ENCODE data around the gene OBP2B. TPM values are rescaled to one million over a fixed set of nuclear protein-coding genes. Genes with fewer than 3 reads are reported as not detected.
"Not testable (repeated sequence)": the region's sequence is repeated elsewhere in the genome, so short reads cannot be mapped to it uniquely, and the experiment has no call there.

Gene OBP2B
- total RNA-seq, 1 experiment from 2014 or later, result not detected

DNA sequence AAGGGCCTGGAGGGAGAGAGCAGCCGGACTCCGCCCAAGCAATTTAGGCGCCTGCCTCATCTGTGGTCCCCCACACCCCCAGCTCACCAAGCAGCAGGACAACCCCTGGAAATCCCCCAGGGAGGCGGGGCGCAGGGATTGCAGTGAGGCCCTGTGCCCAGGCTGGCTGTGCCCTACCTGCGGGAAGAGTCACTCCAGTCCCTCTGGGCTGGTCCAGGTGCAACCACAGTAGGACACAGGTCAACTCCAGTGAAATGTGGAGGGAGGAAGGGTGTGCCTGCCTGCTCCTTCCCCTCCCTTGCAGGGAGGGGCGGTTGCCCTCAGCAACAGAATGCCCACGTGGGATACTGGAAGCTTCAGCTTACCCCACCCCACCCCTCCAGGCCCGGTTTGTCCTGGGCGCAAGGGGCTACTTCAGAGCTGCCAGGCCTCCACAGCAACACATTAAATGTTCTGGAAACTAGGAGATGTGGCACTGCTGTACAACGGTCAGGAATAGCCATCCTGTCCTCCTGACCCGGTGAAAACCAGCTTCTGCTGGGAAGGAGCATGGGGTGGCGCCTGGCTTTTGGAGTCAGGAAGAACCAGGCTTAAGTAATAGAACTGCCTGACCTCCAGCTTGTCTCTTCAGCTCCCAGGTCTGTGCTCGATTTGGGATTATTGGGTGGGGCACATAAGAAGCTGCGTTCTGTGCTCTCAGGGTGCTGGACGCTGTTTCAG, 43.4 kb upstream of the OBP2B start:
- Histone ChIP-seq H3K27ac (ENCODE audit: low read length) (no peak overlapping the region), H3K4me3 (ENCODE audit: low read length) (no peak overlapping the region), H2AFZ (ENCODE audit: low read length) (no peak overlapping the region), H4K20me1 (ENCODE audit: insufficient read depth, low read depth, low read length) (no peaks in the 10 kb centered on the region), H3K27me3 (ENCODE audit: low read length) (peaks cover 2% of the 10 kb centered on the region; the same call in 1 of the 2 replicates), H3K36me3 (ENCODE audit: insufficient read depth, low read length) (no peaks in the 10 kb centered on the region), H3K9ac (ENCODE audit: low read length) (no peak overlapping the region), H3K9me3 (ENCODE audit: low read length) (no peaks in the 10 kb centered on the region), H3K4me1 (ENCODE audit: low read length) (no peaks in the 10 kb centered on the region), H3K9me2 (replicated peaks; ENCODE audit: insufficient read depth, low read length) (no peaks in the 10 kb centered on the region), H3K4me2 (ENCODE audit: low read depth, low read length, poor library complexity, severe bottlenecking) (no peak overlapping the region), H3K79me2 (ENCODE audit: low read length) (no peaks in the 10 kb centered on the region)
- DNase-seq, result no peak

DNA sequence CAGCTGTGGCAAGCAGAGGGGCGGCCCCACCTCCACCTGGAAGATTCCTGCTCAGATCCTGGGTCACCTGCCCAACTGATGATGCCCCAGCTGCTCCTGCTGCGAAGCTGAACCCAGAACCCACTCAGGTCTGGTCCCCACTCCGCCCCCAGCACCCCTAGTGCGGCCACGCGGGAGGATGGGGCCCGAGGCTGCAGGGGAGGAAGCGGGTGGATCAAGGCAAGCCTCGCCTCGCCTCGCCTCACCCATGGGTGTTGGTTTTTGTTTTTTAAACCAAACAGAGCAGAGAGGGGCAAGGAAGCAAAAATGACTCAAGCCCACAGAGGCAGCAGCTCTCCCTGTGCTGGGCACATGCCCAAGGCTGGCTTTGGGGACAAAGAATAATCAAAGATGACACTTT, 42.7 kb upstream of the OBP2B start:
- H3K9me3 ChIP-seq (ENCODE audit: low read length), result no peaks in the 10 kb centered on the region
- no peak overlapping the region for H3K27ac ChIP-seq (ENCODE audit: low read length)
- peaks cover 2% of the 10 kb centered on the region; the same call in 1 of the 2 replicates for H3K27me3 ChIP-seq (ENCODE audit: low read length)
- DNase-seq, result no peak
- no peaks in the 10 kb centered on the region for H3K4me1 ChIP-seq (ENCODE audit: low read length)
- H3K79me2 ChIP-seq (ENCODE audit: low read length), result no peaks in the 10 kb centered on the region
- no peak overlapping the region for H3K4me3 ChIP-seq (ENCODE audit: low read length)
- H3K4me2 ChIP-seq (ENCODE audit: low read depth, low read length, poor library complexity, severe bottlenecking), result no peak overlapping the region
- no peak overlapping the region for H3K9ac ChIP-seq (ENCODE audit: low read length)
- H3K9me2 ChIP-seq (replicated peaks; ENCODE audit: insufficient read depth, low read length), result no peaks in the 10 kb centered on the region
- no peak overlapping the region for H2AFZ ChIP-seq (ENCODE audit: low read length)
- H3K36me3 ChIP-seq (ENCODE audit: insufficient read depth, low read length), result no peaks in the 10 kb centered on the region
- no peaks in the 10 kb centered on the region for H4K20me1 ChIP-seq (ENCODE audit: insufficient read depth, low read depth, low read length)

DNA sequence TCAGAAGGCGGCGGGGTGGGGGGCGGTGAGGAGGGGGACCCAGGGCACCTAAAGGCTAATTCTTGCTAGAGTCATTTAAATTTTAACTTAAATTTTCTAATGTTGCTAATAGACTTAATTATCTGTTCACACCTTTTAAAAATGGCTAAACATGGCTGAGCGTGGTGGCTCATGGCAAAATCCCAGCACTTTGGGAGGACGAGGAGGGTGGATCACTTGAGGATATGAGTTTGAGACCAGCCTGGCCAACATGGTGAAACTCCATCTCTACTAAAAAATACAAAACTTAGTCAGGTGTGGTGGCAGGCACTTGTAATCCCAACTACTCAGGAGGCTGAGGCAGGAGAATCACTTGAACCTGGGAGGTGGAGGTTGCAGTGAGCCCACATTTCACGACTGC, 42.2 kb upstream of the OBP2B start:
- not testable (repeated sequence) for H3K4me1 ChIP-seq (ENCODE audit: low read length); DNase-seq; H4K20me1 ChIP-seq (ENCODE audit: insufficient read depth, low read depth, low read length); H3K9ac ChIP-seq (ENCODE audit: low read length); H3K4me2 ChIP-seq (ENCODE audit: low read depth, low read length, poor library complexity, severe bottlenecking); H3K9me3 ChIP-seq (ENCODE audit: low read length); H3K9me2 ChIP-seq (replicated peaks; ENCODE audit: insufficient read depth, low read length); H3K4me3 ChIP-seq (ENCODE audit: low read length); H2AFZ ChIP-seq (ENCODE audit: low read length); H3K36me3 ChIP-seq (ENCODE audit: insufficient read depth, low read length); H3K27ac ChIP-seq (ENCODE audit: low read length); H3K27me3 ChIP-seq (ENCODE audit: low read length); H3K79me2 ChIP-seq (ENCODE audit: low read length)

DNA sequence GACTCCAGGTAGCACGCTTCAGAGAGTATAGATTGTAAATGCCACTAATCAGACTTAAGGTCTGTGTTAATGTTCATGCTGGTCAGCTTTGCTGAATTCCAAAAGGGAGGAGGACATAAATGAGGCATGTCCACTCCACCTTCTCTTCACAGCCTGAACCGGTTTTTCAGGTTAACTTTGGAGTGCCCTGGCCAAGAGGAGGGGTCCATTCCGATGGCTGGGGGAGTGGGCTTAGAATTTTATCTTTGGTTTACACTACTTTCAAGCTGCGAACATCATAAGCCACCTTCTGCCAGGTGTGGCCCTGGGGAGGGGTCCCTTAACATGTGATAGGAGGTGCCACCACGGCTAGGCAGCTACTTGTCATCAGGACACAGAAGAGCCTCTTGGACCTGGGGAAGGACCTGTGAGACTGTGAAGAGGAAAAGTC, 41.7 kb upstream of the OBP2B start:
- no peaks in the 10 kb centered on the region for H3K9me2 ChIP-seq (replicated peaks; ENCODE audit: insufficient read depth, low read length)
- no peaks in the 10 kb centered on the region for H3K36me3 ChIP-seq (ENCODE audit: insufficient read depth, low read length)
- H2AFZ ChIP-seq (ENCODE audit: low read length), result no peak overlapping the region
- no peak overlapping the region for H3K4me3 ChIP-seq (ENCODE audit: low read length)
- no peaks in the 10 kb centered on the region for H3K4me1 ChIP-seq (ENCODE audit: low read length)
- no peak for DNase-seq
- no peak overlapping the region for H3K27ac ChIP-seq (ENCODE audit: low read length)
- no peaks in the 10 kb centered on the region for H3K9me3 ChIP-seq (ENCODE audit: low read length)
- H3K9ac ChIP-seq (ENCODE audit: low read length), result no peak overlapping the region
- H3K79me2 ChIP-seq (ENCODE audit: low read length), result no peaks in the 10 kb centered on the region
- no peak overlapping the region for H3K4me2 ChIP-seq (ENCODE audit: low read depth, low read length, poor library complexity, severe bottlenecking)
- H3K27me3 ChIP-seq (ENCODE audit: low read length), result peaks cover 2% of the 10 kb centered on the region; the same call in 1 of the 2 replicates
- no peaks in the 10 kb centered on the region for H4K20me1 ChIP-seq (ENCODE audit: insufficient read depth, low read depth, low read length)

DNA sequence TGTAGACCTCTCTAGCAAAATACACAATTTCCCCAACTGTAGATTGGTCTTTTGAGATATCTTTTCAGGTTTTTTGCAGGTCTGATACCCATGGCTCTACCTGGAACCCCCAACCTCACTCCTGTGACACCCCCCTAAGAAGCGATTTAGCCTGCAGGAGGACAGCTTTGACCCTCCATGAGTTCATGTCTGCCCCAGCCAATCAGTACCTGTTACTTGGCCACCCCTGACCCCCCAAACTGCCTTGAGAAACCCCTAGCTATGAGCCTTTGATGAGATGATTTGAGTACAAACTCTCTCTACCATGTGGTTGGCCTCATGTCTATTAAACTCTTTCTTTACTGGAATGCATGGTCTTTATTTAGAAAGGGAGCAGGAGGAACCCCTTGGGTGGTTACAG, 40.3 kb upstream of the OBP2B start:
- Histone ChIP-seq H3K9me2 (replicated peaks; ENCODE audit: insufficient read depth, low read length) (no peaks in the 10 kb centered on the region), H3K4me2 (ENCODE audit: low read depth, low read length, poor library complexity, severe bottlenecking) (no peak overlapping the region), H3K36me3 (ENCODE audit: insufficient read depth, low read length) (no peaks in the 10 kb centered on the region), H3K9ac (ENCODE audit: low read length) (no peak overlapping the region), H3K27me3 (ENCODE audit: low read length) (peaks cover 2% of the 10 kb centered on the region; the same call in 1 of the 2 replicates), H3K27ac (ENCODE audit: low read length) (no peak overlapping the region), H3K4me1 (ENCODE audit: low read length) (no peaks in the 10 kb centered on the region), H4K20me1 (ENCODE audit: insufficient read depth, low read depth, low read length) (no peaks in the 10 kb centered on the region), H2AFZ (ENCODE audit: low read length) (no peak overlapping the region), H3K79me2 (ENCODE audit: low read length) (no peaks in the 10 kb centered on the region), H3K9me3 (ENCODE audit: low read length) (no peaks in the 10 kb centered on the region), H3K4me3 (ENCODE audit: low read length) (no peak overlapping the region)
- DNase-seq, result no peak

DNA sequence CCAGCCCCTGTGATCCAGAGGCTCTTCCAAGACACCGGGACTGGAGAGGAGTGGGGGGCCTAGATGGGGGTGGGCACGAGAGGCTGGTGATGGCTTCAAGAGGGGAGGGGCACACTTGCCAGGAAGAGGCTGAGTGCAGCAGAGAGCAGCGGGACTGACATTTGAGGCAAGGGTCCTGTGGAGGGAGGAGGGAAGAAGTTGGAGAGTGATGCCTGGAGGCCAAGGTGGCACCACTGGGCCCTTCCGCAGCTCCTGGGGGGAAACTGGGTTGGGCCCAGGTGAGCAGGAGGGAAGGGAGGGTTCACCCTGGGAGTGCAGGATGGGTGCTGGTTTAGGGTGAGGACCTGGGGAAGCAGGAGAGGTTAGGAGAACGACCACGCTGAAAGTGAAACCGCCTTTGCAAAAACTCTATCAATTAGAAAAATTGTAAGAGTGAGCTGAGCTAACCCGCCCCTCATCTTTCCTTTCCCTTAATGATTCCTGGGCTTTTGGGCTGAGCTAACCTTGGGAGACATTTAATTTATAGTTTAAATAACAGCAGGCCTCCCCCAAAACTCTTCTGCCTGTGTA, 39.8 kb upstream of the OBP2B start:
- no peaks in the 10 kb centered on the region for H3K4me1 ChIP-seq (ENCODE audit: low read length)
- no peak overlapping the region for H3K4me3 ChIP-seq (ENCODE audit: low read length)
- H3K27ac ChIP-seq (ENCODE audit: low read length), result no peak overlapping the region
- no peak for DNase-seq
- no peaks in the 10 kb centered on the region for H3K36me3 ChIP-seq (ENCODE audit: insufficient read depth, low read length)
- H3K9me2 ChIP-seq (replicated peaks; ENCODE audit: insufficient read depth, low read length), result no peaks in the 10 kb centered on the region
- no peak overlapping the region for H3K9ac ChIP-seq (ENCODE audit: low read length)
- H3K27me3 ChIP-seq (ENCODE audit: low read length), result peaks cover 2% of the 10 kb centered on the region; the same call in 1 of the 2 replicates
- H2AFZ ChIP-seq (ENCODE audit: low read length), result no peak overlapping the region
- no peak overlapping the region for H3K4me2 ChIP-seq (ENCODE audit: low read depth, low read length, poor library complexity, severe bottlenecking)
- no peaks in the 10 kb centered on the region for H4K20me1 ChIP-seq (ENCODE audit: insufficient read depth, low read depth, low read length)
- H3K79me2 ChIP-seq (ENCODE audit: low read length), result no peaks in the 10 kb centered on the region
- no peaks in the 10 kb centered on the region for H3K9me3 ChIP-seq (ENCODE audit: low read length)

DNA sequence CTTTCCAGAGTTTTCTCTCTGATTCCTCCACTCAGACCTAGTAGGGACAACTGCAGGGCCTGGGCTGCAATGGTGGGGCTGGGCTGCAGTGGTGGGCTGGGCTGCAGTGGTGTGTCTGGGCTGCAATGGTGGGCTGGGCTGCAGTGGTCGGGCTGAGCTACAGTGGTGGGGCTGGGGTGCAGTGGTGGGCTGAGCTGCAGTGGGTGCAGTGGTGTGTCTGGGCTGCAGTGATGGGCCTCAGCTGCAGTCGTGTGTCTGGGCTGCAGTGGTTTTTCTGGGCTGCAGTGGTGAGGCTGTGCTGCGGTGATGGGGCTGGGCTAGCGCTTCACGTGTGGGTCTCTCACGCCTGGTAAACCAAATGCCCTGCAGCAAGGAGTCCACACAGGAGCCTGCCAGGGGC, 38.6 kb upstream of the OBP2B start:
- Histone ChIP-seq H3K79me2 (ENCODE audit: low read length) (no peaks in the 10 kb centered on the region), H3K9me3 (ENCODE audit: low read length) (no peaks in the 10 kb centered on the region), H3K36me3 (ENCODE audit: insufficient read depth, low read length) (no peaks in the 10 kb centered on the region), H4K20me1 (ENCODE audit: insufficient read depth, low read depth, low read length) (no peaks in the 10 kb centered on the region), H3K4me2 (ENCODE audit: low read depth, low read length, poor library complexity, severe bottlenecking) (no peak overlapping the region), H3K9me2 (replicated peaks; ENCODE audit: insufficient read depth, low read length) (no peaks in the 10 kb centered on the region), H3K4me1 (ENCODE audit: low read length) (no peaks in the 10 kb centered on the region), H3K4me3 (ENCODE audit: low read length) (no peak overlapping the region), H3K9ac (ENCODE audit: low read length) (no peak overlapping the region), H3K27ac (ENCODE audit: low read length) (no peak overlapping the region), H3K27me3 (ENCODE audit: low read length) (peaks cover 2% of the 10 kb centered on the region; the same call in 1 of the 2 replicates), H2AFZ (ENCODE audit: low read length) (no peak overlapping the region)
- DNase-seq, result no peak

DNA sequence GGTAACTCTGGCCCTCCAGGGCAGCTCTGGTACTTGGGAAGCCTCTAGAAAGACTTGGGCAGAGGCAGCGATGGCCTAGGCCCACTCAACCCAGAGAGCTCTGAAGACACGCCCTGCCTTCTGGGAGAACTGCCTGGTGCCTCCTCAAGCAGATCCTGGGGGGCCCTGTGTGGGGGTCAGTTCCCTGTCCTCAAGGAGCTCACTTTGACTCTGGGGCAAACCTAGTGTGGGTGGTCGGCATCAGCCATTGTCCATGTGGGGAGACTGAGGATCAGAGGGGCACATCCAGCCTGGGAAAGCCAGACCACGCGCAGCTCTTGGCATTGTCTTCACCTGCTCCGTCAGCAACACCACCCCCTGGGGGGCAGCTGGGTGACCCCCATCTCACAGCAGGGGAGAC, 37.9 kb upstream of the OBP2B start:
- H3K36me3 ChIP-seq (ENCODE audit: insufficient read depth, low read length), result no peaks in the 10 kb centered on the region
- peaks cover 2% of the 10 kb centered on the region; the same call in 1 of the 2 replicates for H3K27me3 ChIP-seq (ENCODE audit: low read length)
- no peak overlapping the region for H3K9ac ChIP-seq (ENCODE audit: low read length)

More for the DNA sequence above, 37.9 kb upstream of the OBP2B start:
- no peaks in the 10 kb centered on the region for H3K9me2 ChIP-seq (replicated peaks; ENCODE audit: insufficient read depth, low read length)
- no peak overlapping the region for H3K4me2 ChIP-seq (ENCODE audit: low read depth, low read length, poor library complexity, severe bottlenecking)
- H2AFZ ChIP-seq (ENCODE audit: low read length), result no peak overlapping the region
- H3K4me1 ChIP-seq (ENCODE audit: low read length), result no peaks in the 10 kb centered on the region
- H4K20me1 ChIP-seq (ENCODE audit: insufficient read depth, low read depth, low read length), result no peaks in the 10 kb centered on the region
- H3K27ac ChIP-seq (ENCODE audit: low read length), result no peak overlapping the region
- no peak for DNase-seq
- H3K79me2 ChIP-seq (ENCODE audit: low read length), result no peaks in the 10 kb centered on the region
- no peaks in the 10 kb centered on the region for H3K9me3 ChIP-seq (ENCODE audit: low read length)
- H3K4me3 ChIP-seq (ENCODE audit: low read length), result no peak overlapping the region

Measured in Karpas-422 (cell line).